NCI-H1930 (cell line): ENCODE measurements around the gene SNX21.
A peak's percentile ranks its signal among the peaks of the same experiment; 100 is the strongest.
"Not testable (repeated sequence)": the region's sequence is repeated elsewhere in the genome, so short reads cannot be mapped to it uniquely, and the experiment has no call there.

Source experiments
- DNase-seq, 2 experiments: peaks; one replicate each; lab custom pipeline; 2025; lab: John Stamatoyannopoulos, UW

Gene SNX21

GRCh38 chr20:45822857-45823256 lies 10.7 kb upstream of the SNX21 start:
- peak in 1 of 2 experiments; percentile 23 for DNase-seq

- no peak for DNase-seq
Measured at GRCh38 chr20:45823949-45824835, 9.4 kb upstream of the SNX21 start.

GRCh38 chr20:45826381-45827019 lies 7.1 kb upstream of the SNX21 start:
- no peak for DNase-seq

- no peak for DNase-seq
Measured at GRCh38 chr20:45827030-45827652, 6.5 kb upstream of the SNX21 start, which contains the start of gene TNNC2. TSS of gene TNNC2 (minus strand) at chr20:45827312. CDS start at chr20:45827248, 64 bp downstream.

- no peak for DNase-seq
Measured at GRCh38 chr20:45827712-45828111, 5.9 kb upstream of the SNX21 start.

- DNase-seq = no peak
Measured at GRCh38 chr20:45828589-45828988, 5.0 kb upstream of the SNX21 start.

- DNase-seq = not testable (repeated sequence)
Measured at GRCh38 chr20:45829673-45830106, 3.9 kb upstream of the SNX21 start.

GRCh38 chr20:45832619-45833018 lies 980 bp upstream of the SNX21 start:
- no peak for DNase-seq

- DNase-seq = peak; percentile 46 to 53
Measured at GRCh38 chr20:45833883-45834796, 541 bp downstream of the SNX21 start.

GRCh38 chr20:45834797-45835161 lies 1.2 kb downstream of the SNX21 start:
- DNase-seq = no peak

- no peak for DNase-seq
Measured at GRCh38 chr20:45835329-45835765, 1.7 kb downstream of the SNX21 start.

GRCh38 chr20:45835825-45836224 lies 2.2 kb downstream of the SNX21 start:
- no peak for DNase-seq

- no peak for DNase-seq
Measured at GRCh38 chr20:45836841-45837240, 3.2 kb downstream of the SNX21 start.

GRCh38 chr20:45840700-45841198 lies 7.2 kb downstream of the SNX21 start:
- DNase-seq = no peak

- no peak for DNase-seq
Measured at GRCh38 chr20:45841407-45842129, 8.0 kb downstream of the SNX21 start.

GRCh38 chr20:45842169-45842812 lies 8.7 kb downstream of the SNX21 start:
- DNase-seq = no peak

- no peak for DNase-seq
Measured at GRCh38 chr20:45843506-45843905, 9.9 kb downstream of the SNX21 start.

- no peak for DNase-seq
Measured at GRCh38 chr20:45845452-45845851, 11.9 kb downstream of the SNX21 start.

- DNase-seq = no peak
Measured at GRCh38 chr20:45848421-45848820, 14.8 kb downstream of the SNX21 start.

- no peak for DNase-seq
Measured at GRCh38 chr20:45848969-45849582, 15.5 kb downstream of the SNX21 start.
